ENCODE measurements around the gene FOXD4L1. TPM values are rescaled to one million over a fixed set of nuclear protein-coding genes. Genes with fewer than 3 reads are reported as not detected.
"Not testable (repeated sequence)": the region's sequence is repeated elsewhere in the genome, so short reads cannot be mapped to it uniquely, and the experiment has no call there.

The FOXD4L1 gene
- 0.32 and 0.39 TPM in 2 replicates for total RNA-seq

DNA sequence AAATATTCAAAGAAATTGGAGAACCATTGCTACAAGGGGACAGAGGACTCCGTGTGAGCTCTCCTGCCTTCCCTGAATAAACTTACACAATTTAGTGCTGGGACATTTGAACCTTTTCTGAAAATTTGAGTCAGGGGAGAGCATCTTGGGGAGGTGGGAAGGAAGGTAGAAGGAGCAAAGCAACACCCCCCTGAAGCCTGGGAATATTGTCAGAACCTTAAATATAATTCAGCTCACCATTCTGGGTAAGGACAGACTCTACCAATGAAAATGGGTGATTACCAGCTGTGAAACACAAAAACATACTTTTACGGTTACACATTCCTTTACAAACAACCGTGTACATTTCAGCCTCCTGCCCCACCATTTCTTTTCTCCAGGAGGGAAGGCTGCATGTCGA is at the start of gene FOXD4L1:
Gene FOXD4L1 (plus strand): TSS at position 301 of the 400 bp plus-strand sequence. CDS start 592 bp downstream, outside the sequence.
- peaks cover 24% of the 10 kb centered on the region for H3K27me3 Mint-ChIP-seq (ENCODE audit: insufficient read depth)
- intact Hi-C loops (cut with micrococcal nuclease); H3K9me3 Mint-ChIP-seq; H3K27ac Mint-ChIP-seq; DNase-seq (ENCODE audit: low spot score); H3K36me3 Mint-ChIP-seq (ENCODE audit: low read depth): not testable (repeated sequence)
- H3K4me3 Mint-ChIP-seq: peak within 1 kb of the TSS; percentile 59
- H3K4me1 Mint-ChIP-seq (ENCODE audit: low read depth): peaks cover 15% of the 10 kb centered on the region

DNA sequence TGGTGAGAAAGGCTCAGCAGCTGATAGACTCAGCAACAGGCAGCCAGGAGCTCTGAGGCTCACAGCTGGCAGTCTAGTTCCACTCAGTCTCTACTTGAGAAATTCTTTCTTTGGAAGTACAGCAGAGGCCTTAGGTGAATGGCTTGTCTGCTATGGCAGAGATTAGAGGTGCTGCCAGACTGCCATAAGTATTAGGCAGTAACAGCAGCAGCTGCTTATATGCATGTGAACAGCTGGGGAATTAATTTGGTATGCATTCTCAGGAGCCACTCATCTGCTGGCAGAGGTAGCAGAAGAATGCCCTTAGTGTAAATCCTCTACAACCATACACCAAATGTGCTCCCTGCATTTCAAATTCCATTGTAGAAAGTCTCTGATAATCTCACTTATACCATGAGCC is 32.7 kb upstream of the FOXD4L1 start:
- H3K27me3 Mint-ChIP-seq (ENCODE audit: insufficient read depth); DNase-seq (ENCODE audit: low spot score); H3K9me3 Mint-ChIP-seq; H3K4me1 Mint-ChIP-seq (ENCODE audit: low read depth); H3K4me3 Mint-ChIP-seq; intact Hi-C loops (cut with micrococcal nuclease); H3K36me3 Mint-ChIP-seq (ENCODE audit: low read depth); H3K27ac Mint-ChIP-seq: not testable (repeated sequence)

DNA sequence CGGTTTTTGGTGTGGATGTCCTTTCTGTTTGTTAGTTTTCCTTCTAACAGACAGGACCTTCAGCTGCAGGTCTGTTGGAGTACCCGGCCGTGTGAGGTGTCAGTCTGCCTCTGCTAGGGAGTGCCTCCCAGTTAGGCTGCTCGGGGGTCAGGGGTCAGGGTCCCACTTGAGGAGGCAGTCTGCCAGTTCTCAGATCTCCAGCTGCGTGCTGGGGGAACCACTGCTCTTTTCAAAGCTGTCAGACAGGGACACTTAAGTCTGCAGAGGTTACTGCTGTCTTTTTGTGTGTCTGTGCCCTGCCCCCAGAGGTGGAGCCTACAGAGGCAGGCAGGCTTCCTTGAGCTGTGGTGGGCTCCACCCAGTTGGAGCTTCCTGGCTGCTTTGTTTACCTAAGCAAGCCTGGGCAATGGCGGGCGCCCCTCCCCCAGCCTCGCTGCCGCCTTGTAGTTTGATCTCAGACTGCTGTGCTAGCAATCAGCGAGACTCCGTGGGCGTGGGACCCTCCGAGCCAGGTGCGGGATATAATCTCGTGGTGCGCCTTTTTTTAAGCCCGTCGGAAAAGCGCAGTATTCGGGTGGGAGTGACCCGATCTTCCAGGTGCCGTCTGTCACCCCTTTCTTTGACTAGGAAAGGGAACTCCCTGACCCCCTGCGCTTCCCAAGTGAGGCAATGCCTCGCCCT is 21.6 kb upstream of the FOXD4L1 start:
- H3K27ac Mint-ChIP-seq; H3K4me3 Mint-ChIP-seq; H3K4me1 Mint-ChIP-seq (ENCODE audit: low read depth); H3K27me3 Mint-ChIP-seq (ENCODE audit: insufficient read depth); intact Hi-C loops (cut with micrococcal nuclease); H3K36me3 Mint-ChIP-seq (ENCODE audit: low read depth); H3K9me3 Mint-ChIP-seq; DNase-seq (ENCODE audit: low spot score): not testable (repeated sequence)

DNA sequence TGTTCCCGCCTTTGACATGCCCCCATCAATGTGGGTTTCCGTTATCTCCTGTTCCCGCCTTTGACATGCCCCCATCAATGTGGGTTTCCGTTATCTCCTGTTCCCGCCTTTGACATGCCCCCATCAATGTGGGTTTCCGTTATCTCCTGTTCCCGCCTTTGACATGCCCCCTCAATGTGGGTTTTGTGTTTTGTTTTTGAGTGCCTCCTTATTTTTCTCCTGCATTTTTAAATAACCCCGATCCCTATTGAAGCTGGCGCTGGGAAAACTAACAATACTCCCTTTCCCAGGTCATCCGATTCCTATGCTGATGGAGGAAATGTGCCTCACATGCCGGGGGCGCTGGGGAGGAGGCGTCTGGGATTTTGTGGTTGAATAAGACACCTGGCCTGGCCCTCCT is 1.9 kb upstream of the FOXD4L1 start:
- intact Hi-C loops (cut with micrococcal nuclease): not testable (repeated sequence)

DNA sequence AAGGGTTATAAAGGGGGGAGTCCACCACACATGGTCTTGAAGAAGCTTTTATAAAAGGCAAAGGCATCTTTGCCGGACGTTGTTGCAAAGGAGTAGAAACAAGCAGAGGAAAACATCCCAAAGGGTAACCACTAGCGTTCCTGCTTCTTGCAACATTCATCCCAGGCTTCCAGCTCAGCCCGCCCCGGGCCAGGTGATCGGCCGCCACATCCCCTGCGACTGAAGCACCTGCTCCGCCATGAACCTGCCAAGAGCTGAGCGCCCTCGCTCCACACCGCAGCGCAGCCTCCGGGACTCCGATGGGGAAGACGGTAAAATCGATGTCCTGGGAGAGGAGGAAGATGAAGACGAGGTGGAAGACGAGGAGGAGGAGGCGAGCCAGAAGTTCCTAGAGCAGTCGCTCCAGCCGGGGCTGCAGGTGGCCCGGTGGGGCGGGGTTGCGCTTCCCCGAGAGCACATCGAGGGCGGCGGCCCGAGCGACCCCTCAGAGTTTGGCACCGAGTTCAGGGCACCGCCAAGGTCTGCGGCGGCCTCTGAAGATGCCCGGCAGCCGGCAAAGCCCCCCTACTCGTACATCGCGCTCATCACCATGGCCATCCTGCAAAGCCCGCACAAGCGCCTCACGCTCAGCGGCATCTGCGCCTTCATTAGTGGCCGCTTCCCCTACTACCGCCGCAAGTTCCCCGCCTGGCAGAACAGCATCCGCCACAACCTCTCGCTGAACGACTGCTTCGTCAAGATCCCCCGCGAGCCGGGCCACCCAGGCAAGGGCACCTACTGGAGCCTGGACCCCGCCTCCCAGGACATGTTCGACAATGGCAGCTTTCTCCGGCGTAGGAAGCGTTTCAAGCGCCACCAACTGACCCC is 787 bp downstream of the FOXD4L1 start:
- Mint-ChIP-seq H3K4me1 (ENCODE audit: low read depth) (peaks cover 15% of the 10 kb centered on the region), H3K4me3 (peak overlapping the region; percentile 33), H3K27me3 (ENCODE audit: insufficient read depth) (peaks cover 27% of the 10 kb centered on the region)
- intact Hi-C loops (cut with micrococcal nuclease); DNase-seq (ENCODE audit: low spot score); H3K9me3 Mint-ChIP-seq; H3K27ac Mint-ChIP-seq; H3K36me3 Mint-ChIP-seq (ENCODE audit: low read depth): not testable (repeated sequence)

More for the DNA sequence above, 1.9 kb upstream of the FOXD4L1 start:
- not testable (repeated sequence) for H3K36me3 Mint-ChIP-seq (ENCODE audit: low read depth); H3K9me3 Mint-ChIP-seq; H3K4me3 Mint-ChIP-seq; H3K4me1 Mint-ChIP-seq (ENCODE audit: low read depth); H3K27ac Mint-ChIP-seq; DNase-seq (ENCODE audit: low spot score)
- H3K27me3 Mint-ChIP-seq (ENCODE audit: insufficient read depth): peaks cover 12% of the 10 kb centered on the region

DNA sequence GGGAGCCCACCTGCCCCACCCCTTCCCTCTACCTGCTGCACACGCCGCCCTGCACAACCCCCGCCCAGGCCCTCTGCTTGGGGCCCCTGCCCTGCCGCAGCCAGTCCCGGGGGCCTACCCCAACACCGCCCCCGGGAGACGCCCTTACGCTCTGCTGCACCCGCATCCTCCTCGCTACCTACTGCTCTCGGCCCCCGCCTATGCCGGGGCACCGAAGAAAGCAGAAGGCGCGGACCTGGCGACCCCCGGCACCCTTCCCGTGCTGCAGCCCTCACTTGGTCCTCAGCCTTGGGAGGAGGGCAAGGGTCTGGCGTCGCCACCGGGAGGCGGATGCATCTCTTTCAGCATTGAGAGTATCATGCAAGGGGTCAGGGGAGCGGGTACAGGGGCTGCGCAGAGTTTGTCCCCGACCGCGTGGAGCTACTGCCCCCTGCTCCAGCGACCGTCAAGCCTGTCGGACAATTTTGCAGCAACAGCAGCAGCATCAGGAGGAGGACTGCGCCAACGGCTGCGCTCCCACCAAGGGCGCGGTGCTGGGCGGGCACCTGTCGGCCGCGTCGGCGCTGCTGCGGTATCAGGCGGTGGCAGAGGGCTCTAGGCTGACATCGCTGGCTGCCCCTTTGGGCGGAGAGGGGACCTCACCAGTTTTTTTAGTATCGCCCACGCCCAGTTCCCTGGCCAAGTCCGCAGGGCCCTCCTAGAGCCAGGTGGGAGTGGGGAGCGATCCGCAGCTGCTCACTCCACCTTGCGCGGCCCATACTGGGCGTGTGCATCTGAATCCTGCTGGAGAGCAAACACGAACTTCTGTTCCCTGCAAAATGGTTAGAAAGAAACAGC is 1.6 kb downstream of the FOXD4L1 start:
- not testable (repeated sequence) for H3K27ac Mint-ChIP-seq; H3K36me3 Mint-ChIP-seq (ENCODE audit: low read depth); DNase-seq (ENCODE audit: low spot score); H3K9me3 Mint-ChIP-seq
- intact Hi-C loops (cut with micrococcal nuclease): loop anchor here (5.0 kb wide), 1 partner anchor 223 kb away; the partner anchor contains the start of gene PAX8
- peaks cover 31% of the 10 kb centered on the region for H3K27me3 Mint-ChIP-seq (ENCODE audit: insufficient read depth)
- H3K4me3 Mint-ChIP-seq: peak overlapping the region; percentile 47
- peaks cover 15% of the 10 kb centered on the region for H3K4me1 Mint-ChIP-seq (ENCODE audit: low read depth)

DNA sequence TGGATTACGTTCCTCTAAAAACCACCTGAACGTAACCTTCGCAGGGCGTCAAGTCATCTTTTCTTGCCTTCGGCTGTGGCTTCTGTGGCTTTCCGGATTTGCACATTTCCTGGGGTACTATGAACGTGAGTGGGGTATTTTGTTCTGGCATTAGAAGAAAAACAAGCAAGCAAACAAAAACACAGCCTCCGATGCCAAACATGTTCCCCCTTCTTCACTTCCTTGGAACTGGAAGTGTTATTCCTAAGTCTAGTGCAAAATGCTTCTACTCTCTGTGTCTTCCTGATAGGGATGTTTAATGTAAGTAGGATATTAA is 2.2 kb downstream of the FOXD4L1 start:
- Mint-ChIP-seq H3K4me3 (peak overlapping the region; percentile 47), H3K4me1 (ENCODE audit: low read depth) (peaks cover 15% of the 10 kb centered on the region), H3K27me3 (ENCODE audit: insufficient read depth) (peaks cover 33% of the 10 kb centered on the region)
- intact Hi-C loops (cut with micrococcal nuclease): loop anchor here (5.0 kb wide), 1 partner anchor 223 kb away; the partner anchor contains the start of gene PAX8
- H3K27ac Mint-ChIP-seq; DNase-seq (ENCODE audit: low spot score); H3K36me3 Mint-ChIP-seq (ENCODE audit: low read depth); H3K9me3 Mint-ChIP-seq: not testable (repeated sequence)

DNA sequence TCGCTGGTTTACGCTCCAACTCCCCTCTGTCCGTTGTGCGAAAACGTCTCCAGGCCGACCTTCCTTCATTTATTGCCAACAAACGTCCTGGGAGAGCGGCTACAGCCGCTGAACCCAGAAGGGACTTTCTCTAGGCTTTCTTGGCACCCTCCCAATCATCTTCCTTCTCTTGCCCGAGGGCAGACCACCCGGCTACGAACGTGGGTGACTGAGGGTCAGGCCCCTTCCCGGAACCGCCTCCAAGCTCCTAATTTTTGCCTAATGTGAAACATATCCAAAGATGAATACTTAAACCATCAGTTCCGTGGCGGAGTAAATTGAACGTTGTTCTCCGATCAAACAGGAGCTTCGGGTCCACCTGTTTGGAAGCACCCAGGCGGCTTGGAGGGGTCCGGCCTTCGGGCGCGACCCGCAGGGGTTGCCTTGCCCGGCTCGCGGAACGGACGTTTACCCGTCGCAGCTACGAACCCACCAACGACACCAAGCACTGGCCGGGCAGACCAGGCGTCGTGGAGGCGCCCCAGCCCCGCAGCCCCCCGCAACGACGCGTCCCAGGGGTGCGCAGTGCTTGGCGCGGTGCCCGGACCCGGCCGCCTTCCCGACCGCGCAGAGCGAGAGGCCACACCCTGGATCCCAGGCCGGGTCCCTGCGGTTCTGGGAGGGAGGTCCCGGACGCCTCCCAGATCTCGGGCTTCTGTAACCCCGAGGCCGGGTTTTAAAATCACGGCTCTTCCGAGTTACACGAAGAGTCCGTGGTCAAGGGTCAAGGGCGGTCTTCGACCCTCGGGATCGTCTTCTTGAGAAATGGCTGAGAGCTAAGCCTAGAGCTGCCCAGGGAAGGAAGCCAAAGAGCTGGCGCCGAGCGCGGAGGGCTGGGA is 4.0 kb downstream of the FOXD4L1 start:
- intact Hi-C loops (cut with micrococcal nuclease): loop anchor here (5.0 kb wide), 1 partner anchor 225 kb away; the partner anchor contains the start of gene PAX8
- Mint-ChIP-seq H3K4me1 (ENCODE audit: low read depth) (peaks cover 15% of the 10 kb centered on the region), H3K4me3 (peak overlapping the region; percentile 79), H3K27ac (peak overlapping the region; percentile 40), H3K27me3 (ENCODE audit: insufficient read depth) (peaks cover 35% of the 10 kb centered on the region)
- not testable (repeated sequence) for DNase-seq (ENCODE audit: low spot score); H3K36me3 Mint-ChIP-seq (ENCODE audit: low read depth); H3K9me3 Mint-ChIP-seq

DNA sequence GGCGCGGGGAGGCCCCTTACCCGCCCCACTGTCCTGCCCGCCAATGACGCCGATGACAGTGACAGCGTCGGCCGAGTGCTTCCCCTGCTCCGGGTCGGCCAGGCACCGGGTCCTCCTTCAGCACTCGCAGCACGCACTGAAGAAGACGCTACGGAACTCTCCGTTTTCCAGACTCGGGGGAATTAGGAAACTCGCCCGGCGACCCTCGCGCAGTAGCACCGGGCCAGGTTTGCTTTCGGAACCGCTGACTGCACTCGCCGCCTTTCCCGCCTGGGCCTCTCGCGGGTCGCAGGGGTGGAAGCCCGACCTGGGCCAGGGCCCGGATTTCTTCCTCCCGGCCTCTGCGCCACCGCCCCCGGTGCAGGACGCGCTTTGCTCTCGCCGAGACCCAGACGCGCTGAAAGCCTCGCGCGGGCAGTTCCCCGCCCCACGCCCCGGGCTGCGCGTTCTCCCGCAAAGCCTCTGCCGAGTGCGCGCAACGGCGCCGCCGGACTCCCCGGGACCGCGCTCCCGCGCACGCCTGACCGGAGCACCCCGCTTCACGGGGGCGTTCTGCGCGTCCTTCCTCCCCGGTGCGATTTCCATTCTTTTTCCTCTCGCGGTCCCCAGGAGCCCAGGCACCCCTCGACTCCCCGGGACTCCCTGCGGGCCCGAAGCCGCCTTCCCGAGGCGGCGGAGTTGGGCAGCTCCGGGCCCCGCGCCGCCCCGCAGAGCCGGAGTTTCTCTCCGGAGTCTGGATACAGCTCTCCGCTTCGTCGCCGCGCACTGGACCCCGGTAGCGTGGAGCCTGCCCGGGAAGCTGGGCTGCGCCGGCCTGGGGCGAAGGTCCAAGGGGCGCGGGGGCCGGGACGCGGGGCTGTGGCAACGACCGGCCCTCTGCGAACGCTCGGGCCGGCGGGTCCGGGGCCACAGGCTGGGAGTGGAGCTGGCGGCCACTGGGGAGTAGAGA is 4.9 kb downstream of the FOXD4L1 start:
- H3K27ac Mint-ChIP-seq: peak overlapping the region; percentile 55
- H3K9me3 Mint-ChIP-seq: not testable (repeated sequence)

DNA sequence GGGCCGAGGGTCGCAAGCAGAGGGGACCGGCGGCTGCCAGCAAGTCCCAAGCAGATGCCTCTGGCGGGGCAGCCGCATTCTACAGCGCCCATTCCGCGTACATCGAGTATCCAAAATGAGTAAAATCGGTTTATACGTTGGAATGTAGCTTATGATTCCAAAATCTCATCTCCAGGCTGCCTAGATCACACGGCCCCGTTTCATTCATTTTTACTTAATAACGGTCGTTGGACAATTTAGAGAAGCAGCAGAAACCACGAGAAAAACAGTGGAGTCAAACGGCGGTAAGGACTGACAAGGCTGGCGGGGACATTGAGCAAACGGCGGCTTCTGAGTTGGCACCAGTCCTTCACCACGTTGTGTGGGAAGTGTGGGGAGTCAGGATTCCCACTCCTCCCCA is 5.6 kb downstream of the FOXD4L1 start:
- Mint-ChIP-seq H3K4me3 (peak overlapping the region; percentile 17), H3K27me3 (ENCODE audit: insufficient read depth) (peaks cover 32% of the 10 kb centered on the region), H3K4me1 (ENCODE audit: low read depth) (peaks cover 12% of the 10 kb centered on the region)
- DNase-seq (ENCODE audit: low spot score); H3K27ac Mint-ChIP-seq; H3K9me3 Mint-ChIP-seq; H3K36me3 Mint-ChIP-seq (ENCODE audit: low read depth): not testable (repeated sequence)
- intact Hi-C loops (cut with micrococcal nuclease): loop anchor here (5.0 kb wide), 1 partner anchor 227 kb away; the partner anchor contains the start of gene PAX8

More for the DNA sequence above, 4.9 kb downstream of the FOXD4L1 start:
- intact Hi-C loops (cut with micrococcal nuclease): loop anchor here (5.0 kb wide), 1 partner anchor 226 kb away; the partner anchor contains the start of gene PAX8
- Mint-ChIP-seq H3K4me1 (ENCODE audit: low read depth) (peaks cover 15% of the 10 kb centered on the region), H3K4me3 (peak overlapping the region; percentile 79), H3K27me3 (ENCODE audit: insufficient read depth) (peaks cover 36% of the 10 kb centered on the region)
- not testable (repeated sequence) for H3K36me3 Mint-ChIP-seq (ENCODE audit: low read depth); DNase-seq (ENCODE audit: low spot score)

Measured in activated T-helper 1 cell treated with anti-CD3 and anti-CD28 coated beads, Interleukin-12 subunit alpha, Interleukin-12 subunit beta, Interleukin-2, Interleukin-4 antibody, amounts not matched to agents 30 ng/mL and 10 ng/mL and 1 ng/mL, durations not matched to agents 14 hours and 24 hours and 36 hours (primary cell).